C4-2B (cell line): Measurements from ENCODE around the gene FBLN7.

Source experiments
- H3K27ac ChIP-seq: fragments of 450-650 bp; 2 replicates; pipeline ENCODE4 v1.5.1; 2017
- ZFX ChIP-seq: fragments of 450-650 bp; IDR thresholded peaks from 2 replicates; pipeline ENCODE4 v1.6.1; 2017
- TF ChIP-seq, protein P1 (sequence below): fragments of 450-650 bp; conservative IDR thresholded peaks from 2 replicates; pipeline ENCODE4 v1.5.1; 2017; ENCODE audit warnings: mild to moderate bottlenecking

The FBLN7 gene, protein sequence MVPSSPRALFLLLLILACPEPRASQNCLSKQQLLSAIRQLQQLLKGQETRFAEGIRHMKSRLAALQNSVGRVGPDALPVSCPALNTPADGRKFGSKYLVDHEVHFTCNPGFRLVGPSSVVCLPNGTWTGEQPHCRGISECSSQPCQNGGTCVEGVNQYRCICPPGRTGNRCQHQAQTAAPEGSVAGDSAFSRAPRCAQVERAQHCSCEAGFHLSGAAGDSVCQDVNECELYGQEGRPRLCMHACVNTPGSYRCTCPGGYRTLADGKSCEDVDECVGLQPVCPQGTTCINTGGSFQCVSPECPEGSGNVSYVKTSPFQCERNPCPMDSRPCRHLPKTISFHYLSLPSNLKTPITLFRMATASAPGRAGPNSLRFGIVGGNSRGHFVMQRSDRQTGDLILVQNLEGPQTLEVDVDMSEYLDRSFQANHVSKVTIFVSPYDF

DNA sequence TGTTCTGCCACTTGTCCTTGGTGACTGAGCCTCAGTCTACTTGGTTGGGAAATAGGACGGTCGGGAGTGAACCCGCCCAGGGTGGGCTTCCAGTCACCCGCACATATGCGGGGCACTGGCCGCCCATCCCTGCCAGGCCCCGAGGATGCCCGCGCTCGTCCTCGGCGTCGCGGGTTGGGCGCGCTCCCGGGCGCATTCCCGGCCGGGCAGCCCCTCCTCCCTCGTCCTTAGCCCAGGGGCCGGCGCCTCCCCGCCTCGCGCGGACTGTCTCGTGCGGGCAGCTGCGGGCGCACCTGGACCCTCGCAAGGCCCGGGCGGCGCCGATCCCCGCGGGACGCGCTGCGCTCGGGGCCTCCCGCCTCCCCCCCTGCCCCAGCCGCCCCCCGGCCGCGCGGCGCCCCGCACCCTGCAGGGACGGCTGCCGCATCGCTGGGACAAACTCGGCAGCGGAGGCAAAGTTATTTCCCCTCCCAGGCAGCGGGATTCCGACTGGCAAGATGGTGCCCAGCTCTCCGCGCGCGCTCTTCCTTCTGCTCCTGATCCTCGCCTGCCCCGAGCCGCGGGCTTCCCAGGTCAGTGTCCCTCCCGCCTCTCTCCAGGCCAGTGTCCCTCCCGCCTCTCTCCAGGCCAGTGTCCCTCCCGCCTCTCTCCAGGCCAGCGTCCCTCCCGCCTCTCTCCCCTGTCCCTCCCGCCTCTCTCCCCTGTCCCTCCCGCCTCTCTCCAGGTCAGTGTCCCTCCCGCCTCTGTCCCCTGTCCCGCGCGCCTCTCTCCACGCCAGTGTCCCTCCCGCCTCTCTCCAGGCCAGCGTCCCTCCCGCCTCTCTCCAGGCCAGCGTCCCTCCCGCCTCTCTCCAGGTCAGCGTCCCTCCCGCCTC lies at the start of gene FBLN7:
FBLN7 (plus strand) TSS at position 227 of the 874 bp plus-strand sequence; CDS start at position 498, 271 bp downstream.
- peak within 1 kb of the TSS; percentile 11; the same call in 1 of the 2 replicates for H3K27ac ChIP-seq
- TF ChIP-seq ZFX, result no peak

DNA sequence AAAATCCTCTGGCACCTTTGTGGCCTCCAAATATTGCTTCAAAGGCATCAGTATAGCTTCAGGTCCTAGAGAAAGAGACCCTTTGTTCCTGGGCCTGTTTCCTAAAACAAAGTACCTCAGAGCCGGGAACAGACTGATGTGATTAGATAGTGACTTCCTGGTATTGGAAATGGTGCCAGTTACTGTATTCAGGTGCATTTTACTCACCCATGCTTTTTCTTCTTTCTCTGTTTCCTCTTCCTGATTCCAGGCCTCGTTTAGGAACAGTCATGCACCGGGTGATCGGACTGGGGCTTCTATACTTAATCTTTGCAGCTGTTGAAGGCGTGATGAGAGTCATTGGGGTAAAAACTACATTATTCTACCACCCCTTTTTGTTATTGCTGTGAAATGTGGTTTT lies 48.8 kb upstream of the FBLN7 start:
- no peak for TF ChIP-seq ZFX
- TF ChIP-seq, protein P1, sequence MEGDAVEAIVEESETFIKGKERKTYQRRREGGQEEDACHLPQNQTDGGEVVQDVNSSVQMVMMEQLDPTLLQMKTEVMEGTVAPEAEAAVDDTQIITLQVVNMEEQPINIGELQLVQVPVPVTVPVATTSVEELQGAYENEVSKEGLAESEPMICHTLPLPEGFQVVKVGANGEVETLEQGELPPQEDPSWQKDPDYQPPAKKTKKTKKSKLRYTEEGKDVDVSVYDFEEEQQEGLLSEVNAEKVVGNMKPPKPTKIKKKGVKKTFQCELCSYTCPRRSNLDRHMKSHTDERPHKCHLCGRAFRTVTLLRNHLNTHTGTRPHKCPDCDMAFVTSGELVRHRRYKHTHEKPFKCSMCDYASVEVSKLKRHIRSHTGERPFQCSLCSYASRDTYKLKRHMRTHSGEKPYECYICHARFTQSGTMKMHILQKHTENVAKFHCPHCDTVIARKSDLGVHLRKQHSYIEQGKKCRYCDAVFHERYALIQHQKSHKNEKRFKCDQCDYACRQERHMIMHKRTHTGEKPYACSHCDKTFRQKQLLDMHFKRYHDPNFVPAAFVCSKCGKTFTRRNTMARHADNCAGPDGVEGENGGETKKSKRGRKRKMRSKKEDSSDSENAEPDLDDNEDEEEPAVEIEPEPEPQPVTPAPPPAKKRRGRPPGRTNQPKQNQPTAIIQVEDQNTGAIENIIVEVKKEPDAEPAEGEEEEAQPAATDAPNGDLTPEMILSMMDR, result no peak
- H3K27ac ChIP-seq, result no peak overlapping the region

DNA sequence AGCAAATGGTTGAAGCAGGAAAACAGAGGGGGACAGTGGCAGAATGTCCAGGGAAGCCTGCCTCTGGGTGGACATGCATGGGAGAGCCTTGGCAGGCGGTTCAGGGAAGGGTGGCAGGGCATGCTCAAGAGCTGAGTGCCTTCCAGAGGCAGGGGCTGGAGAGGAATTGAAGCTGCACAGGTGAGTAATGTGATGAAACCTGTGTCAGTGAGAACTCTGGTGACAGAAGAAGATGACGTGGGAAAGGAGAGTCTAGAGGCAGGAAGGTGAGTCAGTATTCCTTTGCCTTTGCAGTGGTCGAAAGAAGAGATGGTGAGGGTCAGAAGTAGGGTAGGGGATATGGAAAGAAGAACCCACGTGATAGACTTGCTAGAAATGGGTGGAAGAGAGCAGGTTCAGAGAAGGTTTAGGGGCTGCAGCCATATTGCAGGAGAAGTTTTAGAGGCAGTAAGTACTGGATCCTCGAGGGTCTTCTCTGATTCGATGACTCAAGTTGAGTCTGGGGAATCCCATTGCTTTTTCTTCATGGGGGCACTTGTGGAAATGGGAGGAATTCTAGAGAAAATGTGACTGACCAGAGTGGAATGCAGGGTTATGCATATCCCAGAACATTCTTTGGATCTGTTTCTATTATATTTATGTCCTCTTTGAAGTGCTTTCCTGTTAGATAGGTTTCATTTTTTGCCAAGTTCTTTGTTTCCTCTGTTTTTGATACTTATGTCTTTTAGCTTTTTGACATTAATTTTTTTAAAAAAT lies 45.7 kb upstream of the FBLN7 start:
- TF ChIP-seq ZFX, result no peak
- TF ChIP-seq, protein P1, result no peak
- H3K27ac ChIP-seq, result no peak overlapping the region

DNA sequence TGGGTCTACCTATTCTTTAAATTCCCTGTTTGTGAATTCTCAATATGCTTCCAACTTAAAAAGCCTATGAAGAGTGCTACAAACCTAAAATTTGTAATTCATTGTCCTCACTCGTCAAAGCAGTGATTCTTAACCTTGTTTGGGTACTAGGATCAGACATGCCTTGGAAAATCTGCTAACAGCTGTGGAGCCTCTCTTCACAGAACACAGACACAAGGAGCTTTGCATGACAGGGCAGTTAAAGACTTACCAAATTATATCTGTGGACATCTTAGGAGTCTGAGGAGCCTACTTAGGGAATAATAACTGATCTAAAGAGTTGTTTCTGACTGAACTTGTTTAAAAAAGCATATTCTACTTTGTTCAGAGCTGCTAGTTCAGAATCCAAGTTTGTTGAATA lies 45.0 kb upstream of the FBLN7 start:
- no peak for TF ChIP-seq ZFX
- TF ChIP-seq, protein P1, result no peak
- H3K27ac ChIP-seq, result no peak overlapping the region

DNA sequence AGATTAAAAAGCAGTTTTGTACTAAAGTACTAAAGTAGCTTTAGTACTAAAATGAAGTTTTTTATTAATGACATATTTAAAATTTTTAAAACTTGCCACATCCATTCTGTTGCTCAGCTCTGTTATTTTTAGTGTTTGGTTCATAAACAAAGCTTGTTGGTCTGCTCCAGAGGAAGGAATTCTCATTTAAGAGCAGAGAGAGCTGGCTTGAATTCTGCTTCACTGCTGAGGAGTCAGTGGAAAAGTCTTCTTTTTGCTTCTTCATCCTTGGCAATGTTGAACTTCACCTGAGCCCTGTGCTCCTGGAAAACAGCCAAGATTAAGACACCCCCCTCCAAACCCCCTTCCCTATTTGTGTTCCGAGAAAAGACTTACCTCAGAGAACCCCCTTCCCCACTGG lies 42.5 kb upstream of the FBLN7 start:
- no peak overlapping the region for H3K27ac ChIP-seq
- no peak for TF ChIP-seq ZFX
- TF ChIP-seq, protein P1, result no peak

DNA sequence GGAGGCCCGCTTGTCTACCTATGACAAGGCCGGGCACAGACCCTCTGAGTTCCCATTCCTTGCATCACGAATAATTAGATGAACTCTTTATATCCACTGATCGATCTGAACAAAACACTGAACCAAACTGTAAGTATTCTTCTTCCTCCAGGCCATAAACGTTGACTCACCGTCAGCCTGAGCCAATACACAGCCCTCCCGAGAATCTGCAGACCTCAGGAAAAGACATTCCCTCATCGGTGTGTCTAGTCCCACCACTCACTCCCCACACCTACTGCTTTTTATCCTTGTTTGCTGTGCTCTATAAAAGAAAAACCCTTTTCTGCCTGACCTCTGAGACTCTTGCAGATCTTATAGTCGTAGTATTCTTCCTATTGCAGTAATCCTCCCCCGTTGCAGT lies 42.1 kb upstream of the FBLN7 start:
- no peak overlapping the region for H3K27ac ChIP-seq
- TF ChIP-seq, protein P1, result no peak
- TF ChIP-seq ZFX, result no peak

DNA sequence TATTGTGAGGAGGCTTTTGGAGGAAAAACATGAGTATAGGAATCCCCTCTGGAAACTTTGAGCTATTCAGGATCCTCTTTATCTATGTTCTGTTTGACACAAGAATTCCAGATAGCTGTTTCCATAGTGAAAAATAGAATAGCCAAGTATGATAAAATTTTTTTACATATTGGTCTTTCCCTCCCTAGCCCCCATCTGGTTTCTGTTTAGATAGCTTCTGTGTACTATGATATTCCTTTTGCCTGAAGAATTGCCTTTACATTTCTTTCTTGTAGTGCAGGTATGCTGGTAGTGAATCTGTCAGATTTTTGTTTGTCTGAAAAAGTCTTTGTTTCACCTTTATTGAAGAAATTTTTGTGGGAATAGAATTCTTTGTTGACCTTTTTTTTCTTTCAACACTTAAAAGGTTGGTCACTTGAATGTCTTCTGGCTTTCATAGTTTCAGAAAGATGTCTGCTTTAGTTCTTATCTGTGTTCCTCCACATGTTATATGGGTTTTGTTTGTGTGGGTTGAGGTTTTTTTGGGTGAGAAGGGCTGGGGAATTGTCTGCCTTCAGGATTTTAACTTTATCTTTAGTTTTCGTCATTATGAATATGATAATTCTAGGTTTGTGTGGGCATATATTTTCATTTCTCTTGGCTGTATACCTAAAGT lies 29.9 kb upstream of the FBLN7 start:
- H3K27ac ChIP-seq, result no peak overlapping the region
- TF ChIP-seq, protein P1, result no peak
- no peak for TF ChIP-seq ZFX
